H9 (cell line): Measurements from ENCODE around the gene TMC4. TPM values are rescaled to one million over a fixed set of nuclear protein-coding genes. Genes with fewer than 3 reads are reported as not detected.
A peak's percentile ranks its signal among the peaks of the same experiment; 100 is the strongest.

Experiments
- DNase-seq: peaks from one replicate; pipeline ENCODE4 v3.0.0-alpha.2; 2017
- H2AFZ ChIP-seq: one replicate; pipeline ENCODE4 v1.6.1; 2013; ENCODE audit warnings: mild to moderate bottlenecking, low read length, control low read depth, moderate library complexity
- H2AK5ac ChIP-seq: 2 replicates; pipeline ENCODE4 v1.6.1; 2013; ENCODE audit warnings: low read length, control low read depth, mixed read lengths; ENCODE audit not compliant: insufficient read length
- H2BK120ac ChIP-seq: one replicate; pipeline ENCODE4 v1.6.1; 2013; ENCODE audit warnings: low read depth, mild to moderate bottlenecking, low read length, control low read depth, inconsistent platforms; ENCODE audit not compliant: poor library complexity, severe bottlenecking
- H2BK12ac ChIP-seq: 2 replicates; pipeline ENCODE4 v1.6.1; 2013; ENCODE audit warnings: low read length, control low read depth, mixed read lengths, low read depth; ENCODE audit not compliant: insufficient read length
- H2BK15ac ChIP-seq: 2 replicates; pipeline ENCODE4 v1.6.1; 2013; ENCODE audit warnings: low read depth, low read length, control low read depth
- H2BK20ac ChIP-seq: one replicate; pipeline ENCODE4 v1.6.1; 2013; ENCODE audit warnings: low read depth, mild to moderate bottlenecking, low read length, control low read depth, inconsistent platforms; ENCODE audit not compliant: poor library complexity, severe bottlenecking
- H2BK5ac ChIP-seq: 2 replicates; pipeline ENCODE4 v1.6.1; 2013; ENCODE audit warnings: low read length, control low read depth, mixed read lengths; ENCODE audit not compliant: insufficient read length
- H3K14ac ChIP-seq: 2 replicates; pipeline ENCODE4 v1.6.1; 2013; ENCODE audit warnings: low read length, control low read depth; ENCODE audit not compliant: insufficient read depth
- H3K18ac ChIP-seq: 2 replicates; pipeline ENCODE4 v1.6.1; 2013; ENCODE audit warnings: low read depth, mild to moderate bottlenecking, mixed read lengths, low read length, control low read depth; ENCODE audit not compliant: insufficient read length
- H3K23ac ChIP-seq: 2 replicates; pipeline ENCODE4 v1.6.1; 2013; ENCODE audit warnings: low read length, control low read depth, mixed read lengths, low read depth; ENCODE audit not compliant: insufficient read length
- H3K23me2 ChIP-seq: 2 replicates; pipeline ENCODE4 v1.6.1; 2013; ENCODE audit warnings: low read depth, mild to moderate bottlenecking, mixed read lengths, low read length, control low read depth; ENCODE audit not compliant: insufficient read length, poor library complexity, severe bottlenecking
- H3K27ac ChIP-seq: 2 replicates; pipeline ENCODE4 v1.5.1; 2013; ENCODE audit warnings: low read length, control low read depth, mixed read lengths, low read depth; ENCODE audit not compliant: insufficient read length
- H3K27me3 ChIP-seq: 2 replicates; pipeline ENCODE4 v1.6.1; 2013; ENCODE audit warnings: low read length, control low read depth, inconsistent platforms; ENCODE audit not compliant: insufficient read depth
- H3K4ac ChIP-seq: 2 replicates; pipeline ENCODE4 v1.6.1; 2013; ENCODE audit warnings: low read depth, mild to moderate bottlenecking, control low read depth, inconsistent platforms, low read length, moderate library complexity
- H3K4me1 ChIP-seq: 2 replicates; pipeline ENCODE4 v1.6.1; 2013; ENCODE audit warnings: low read length, control low read depth, inconsistent platforms; ENCODE audit not compliant: insufficient read depth
- H3K4me2 ChIP-seq: 2 replicates; pipeline ENCODE4 v1.6.1; 2013; ENCODE audit warnings: low read length, control low read depth, mixed read lengths; ENCODE audit not compliant: insufficient read length, insufficient read depth
- H3K56ac ChIP-seq: 2 replicates; pipeline ENCODE4 v1.6.1; 2013; ENCODE audit warnings: low read depth, mild to moderate bottlenecking, mixed read lengths, low read length, control low read depth; ENCODE audit not compliant: insufficient read length
- H3K79me1 ChIP-seq: 2 replicates; pipeline ENCODE4 v1.6.1; 2013; ENCODE audit warnings: low read depth, mild to moderate bottlenecking, moderate library complexity, low read length, control low read depth, inconsistent platforms; ENCODE audit not compliant: insufficient read depth, poor library complexity, severe bottlenecking
- H3K79me2 ChIP-seq: 2 replicates; pipeline ENCODE4 v1.6.1; 2013; ENCODE audit warnings: low read length, control low read depth, inconsistent platforms; ENCODE audit not compliant: insufficient read depth
- H3K9ac ChIP-seq: 2 replicates; pipeline ENCODE4 v1.6.1; 2013; ENCODE audit warnings: low read length, control low read depth, mixed read lengths; ENCODE audit not compliant: insufficient read length; ENCODE audit errors: extremely low read depth
- H3K9me3 ChIP-seq: one replicate; pipeline ENCODE4 v1.6.1; 2013; ENCODE audit warnings: low read depth, low read length, inconsistent platforms; ENCODE audit not compliant: control insufficient read depth
- H3T11ph ChIP-seq: one replicate; pipeline ENCODE4 v1.6.1; 2013; ENCODE audit warnings: mild to moderate bottlenecking, low read length, control low read depth, inconsistent platforms
- H4K20me1 ChIP-seq: one replicate; pipeline ENCODE4 v1.6.1; 2013; ENCODE audit not compliant: control insufficient read depth, insufficient read length, insufficient read depth
- H4K5ac ChIP-seq: 2 replicates; pipeline ENCODE4 v1.6.1; 2013; ENCODE audit warnings: low read depth, mild to moderate bottlenecking, mixed read lengths, low read length, control low read depth; ENCODE audit not compliant: insufficient read length
- H4K8ac ChIP-seq: replicated peaks from 2 replicates; pipeline ENCODE4 v1.6.1; 2013; ENCODE audit warnings: low read length, control low read depth, mixed read lengths, low read depth; ENCODE audit not compliant: insufficient read length
- H4K91ac ChIP-seq: 2 replicates; pipeline ENCODE4 v1.6.1; 2013; ENCODE audit warnings: low read depth, mild to moderate bottlenecking, moderate library complexity, mixed read lengths, low read length, control low read depth; ENCODE audit not compliant: insufficient read length
- H3K27ac Mint-ChIP-seq, 3 experiments: 2 replicates in 2 of 3; 3 replicates in 1 of 3; pipeline ENCODE4 v1.8.0; 2020 to 2021; ENCODE audit warnings: mixed read lengths in 3 of 3, mild to moderate bottlenecking in 1 of 3, moderate library complexity in 1 of 3
- H3K27me3 Mint-ChIP-seq: 2 replicates; pipeline ENCODE4 v1.8.0; 2021; ENCODE audit warnings: low read depth, mild to moderate bottlenecking, moderate library complexity, mixed read lengths
- H3K36me3 Mint-ChIP-seq, 3 experiments: 2 replicates in 2 of 3; 3 replicates in 1 of 3; pipeline ENCODE4 v1.8.0; 2020 to 2021; ENCODE audit warnings: low read depth in 3 of 3, mixed read lengths in 3 of 3; ENCODE audit not compliant: insufficient read depth in 1 of 3
- H3K4me1 Mint-ChIP-seq, 2 experiments: 2 replicates each; pipeline ENCODE4 v1.8.0; 2020; ENCODE audit warnings: mixed read lengths in 2 of 2
- H3K4me3 Mint-ChIP-seq, 2 experiments: 2 replicates in 1 of 2; 3 replicates in 1 of 2; pipeline ENCODE4 v1.8.0; 2020 to 2021; ENCODE audit warnings: mild to moderate bottlenecking in 2 of 2, mixed read lengths in 2 of 2, moderate library complexity in 1 of 2
- H3K9me3 Mint-ChIP-seq, 2 experiments: 2 replicates in 1 of 2; 3 replicates in 1 of 2; pipeline ENCODE4 v1.8.0; 2020; ENCODE audit warnings: mild to moderate bottlenecking in 2 of 2, mixed read lengths in 2 of 2, moderate library complexity in 1 of 2
- WGBS: extraction: QIAGEN DNeasy Blood & Tissue Kit; methylation state at CpG from one replicate; pipeline ENCODE4 v1.1.7; 2013; ENCODE audit warnings: missing lambda C conversion rate, low lambda C conversion rate, mixed read lengths; ENCODE audit not compliant: insufficient read length; ENCODE audit errors: extremely low coverage; 5-methylcytosine and 5-hydroxymethylcytosine counted together
- total RNA-seq: library from RNA; stranded (reverse); gene quantifications from 2 replicates; pipeline ENCODE4 v1.2.1, GENCODE V29; 2021
- TF ChIP-seq, protein P1 (sequence below): fragments of 200-600 bp; sonication (generic); conservative IDR thresholded peaks from 3 replicates; pipeline ENCODE4 v1.8.0; 2021; ENCODE audit warnings: antibody characterized with exemption, mild to moderate bottlenecking

Gene TMC4
- total RNA-seq, 1 experiment from 2014 or later: 12.2 TPM

DNA sequence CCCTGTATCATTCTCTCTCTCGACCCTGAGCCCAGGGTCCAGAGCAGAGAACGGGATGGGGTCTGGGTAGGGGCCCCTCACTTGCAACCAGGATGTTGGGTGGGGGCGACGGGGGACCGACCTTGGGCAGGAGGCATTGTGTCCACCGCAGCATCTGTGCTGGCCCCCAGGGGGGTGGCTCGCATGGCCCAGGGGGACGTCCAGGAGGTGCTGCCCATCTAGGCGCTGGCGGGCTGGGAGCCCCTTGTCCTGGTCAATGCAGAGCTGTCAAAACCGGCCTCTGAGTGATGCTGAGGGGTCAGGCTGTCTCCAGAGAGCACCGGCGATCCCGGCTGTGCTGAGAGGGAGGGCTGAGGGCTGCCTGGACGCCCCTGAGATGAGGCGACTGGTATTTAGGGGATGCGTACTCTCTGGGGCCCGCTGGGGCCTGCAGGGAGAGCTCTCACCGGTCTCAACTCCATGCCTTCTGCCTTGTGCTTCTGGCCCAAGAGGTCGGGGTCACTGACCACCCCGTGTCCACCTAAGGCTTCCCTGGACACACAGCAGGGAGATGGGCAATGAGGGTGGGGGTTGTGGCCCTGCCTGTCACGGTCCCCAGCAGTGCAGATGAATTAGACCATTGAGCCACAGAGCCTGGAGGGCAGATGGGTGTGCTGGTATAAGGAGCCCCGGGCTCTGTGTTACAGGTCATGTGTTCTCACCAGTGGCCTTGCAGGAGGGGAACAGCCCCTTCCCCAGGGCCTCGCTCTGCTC lies 36.3 kb upstream of the TMC4 start:
- Histone ChIP-seq H3T11ph (no peak overlapping the region), H3K79me1 (no peaks in the 10 kb centered on the region), H2AFZ (no peak overlapping the region), H2BK5ac (no peak overlapping the region), H2AK5ac (no peak overlapping the region), H4K5ac (no peak overlapping the region), H3K18ac (no peak overlapping the region), H4K91ac (no peak overlapping the region), H3K79me2 (peaks cover 7% of the 10 kb centered on the region; the same call in 1 of the 2 replicates), H2BK15ac (no peak overlapping the region), H3K56ac (no peak overlapping the region), H2BK120ac (no peak overlapping the region), H3K4me2 (no peak overlapping the region), H4K8ac (no peak overlapping the region), H3K23me2 (no peaks in the 10 kb centered on the region), H3K14ac (no peak overlapping the region), H2BK20ac (no peak overlapping the region), H3K4ac (no peak overlapping the region), H3K9me3 (no peaks in the 10 kb centered on the region), H3K27ac (no peak overlapping the region), H3K4me1 (no peaks in the 10 kb centered on the region), H3K27me3 (no peaks in the 10 kb centered on the region), H3K23ac (no peak overlapping the region), H3K9ac (no peak overlapping the region), H4K20me1 (peaks cover 3% of the 10 kb centered on the region), H2BK12ac (no peak overlapping the region)
- WGBS: no CpG with 5 or more reads among the region's 24 CpGs
- Mint-ChIP-seq H3K27me3 (peaks cover 3% of the 10 kb centered on the region), H3K4me3 (peak overlapping the region in 1 of 2 experiments; percentile 44; a peak in 1 of 5 replicates), H3K9me3 (no peaks in the 10 kb centered on the region), H3K4me1 (peaks cover 25 to 40% of the 10 kb centered on the region in 2 experiments), H3K27ac (peak overlapping the region in 2 of 3 experiments; percentile 44 to 85; a peak in 2 of 7 replicates), H3K36me3 (peaks cover 54 to 67% (median 56%) of the 10 kb centered on the region in 3 experiments)
- TF ChIP-seq, protein P1, sequence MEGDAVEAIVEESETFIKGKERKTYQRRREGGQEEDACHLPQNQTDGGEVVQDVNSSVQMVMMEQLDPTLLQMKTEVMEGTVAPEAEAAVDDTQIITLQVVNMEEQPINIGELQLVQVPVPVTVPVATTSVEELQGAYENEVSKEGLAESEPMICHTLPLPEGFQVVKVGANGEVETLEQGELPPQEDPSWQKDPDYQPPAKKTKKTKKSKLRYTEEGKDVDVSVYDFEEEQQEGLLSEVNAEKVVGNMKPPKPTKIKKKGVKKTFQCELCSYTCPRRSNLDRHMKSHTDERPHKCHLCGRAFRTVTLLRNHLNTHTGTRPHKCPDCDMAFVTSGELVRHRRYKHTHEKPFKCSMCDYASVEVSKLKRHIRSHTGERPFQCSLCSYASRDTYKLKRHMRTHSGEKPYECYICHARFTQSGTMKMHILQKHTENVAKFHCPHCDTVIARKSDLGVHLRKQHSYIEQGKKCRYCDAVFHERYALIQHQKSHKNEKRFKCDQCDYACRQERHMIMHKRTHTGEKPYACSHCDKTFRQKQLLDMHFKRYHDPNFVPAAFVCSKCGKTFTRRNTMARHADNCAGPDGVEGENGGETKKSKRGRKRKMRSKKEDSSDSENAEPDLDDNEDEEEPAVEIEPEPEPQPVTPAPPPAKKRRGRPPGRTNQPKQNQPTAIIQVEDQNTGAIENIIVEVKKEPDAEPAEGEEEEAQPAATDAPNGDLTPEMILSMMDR: no peak
- peak; percentile 67 for DNase-seq
